Motor neuron (in vitro differentiated cells): ENCODE measurements around the gene UROC1. TPM values are rescaled to one million over a fixed set of nuclear protein-coding genes. Genes with fewer than 3 reads are reported as not detected.
A peak's percentile ranks its signal among the peaks of the same experiment; 100 is the strongest.

ENCODE experiments used
- ATAC-seq, 8 experiments: fragments of 200-7000 bp; cut with Tn5 transposase; replicated peaks in 6 of 8; 2 replicates each; pipeline ENCODE4 v1.8.0; 2021; ENCODE audit warnings: mild to moderate bottlenecking in 8 of 8, moderate library complexity in 8 of 8
- H3K27ac ChIP-seq, 2 donors: fragments of 250-450 bp; sonication (Bioruptor Pico); 2 replicates each; pipeline ENCODE4 v1.9.0; 2021; ENCODE audit warnings: antibody characterized with exemption in 2 of 2, mild to moderate bottlenecking in 2 of 2, moderate library complexity in 1 of 2
- H3K4me1 ChIP-seq, 2 donors: fragments of 250-450 bp; sonication (Bioruptor Pico); replicated peaks in 1 of 2; 2 replicates each; pipeline ENCODE4 v1.6.1; 2021; ENCODE audit warnings: antibody characterized with exemption in 2 of 2, mild to moderate bottlenecking in 2 of 2, moderate library complexity in 1 of 2
- H3K4me3 ChIP-seq, 5 donors: fragments of 250-450 bp; sonication (Bioruptor Pico); 2 replicates each; pipeline ENCODE4 v1.9.0; 2021; ENCODE audit warnings: antibody characterized with exemption in 5 of 5, mild to moderate bottlenecking in 5 of 5, moderate library complexity in 4 of 5
- WGBS, 10 experiments: fragments of 450-650 bp; shearing (Covaris generic); methylation state at CpG; one replicate each; pipeline ENCODE4 v1.0.0; 2022; 5-methylcytosine and 5-hydroxymethylcytosine counted together
- in situ Hi-C, 9 experiments: fragments of 400-800 bp; cut with MboI; loops; one replicate each; pipeline ENCODE4 v1.15.0; 2021; ENCODE audit warnings: low sequenced_read_pairs in 9 of 9, low pct_unique_long_range_greater_than_20kb in 2 of 9; ENCODE audit not compliant: unreplicated experiment in 9 of 9
- total RNA-seq, 8 experiments: library from RNA; unstranded; fragments of 300-600 nt; gene quantifications; 2 replicates each; pipeline versions ENCODE4 v1.2.3 to v1.2.4, GENCODE V29; 2022

UROC1 gene
- total RNA-seq, 8 experiments from 2014 or later = 0.04 to 0.38 (median 0.10) TPM; not detected in 2

- in situ Hi-C loops = no loop called here
- Histone ChIP-seq H3K27ac (no peak overlapping the region), H3K4me3 (no peak overlapping the region), H3K4me1 (no peaks in the 10 kb centered on the region)
- no peak for ATAC-seq
Measured at GRCh38 chr3:126533506-126533905, 15.9 kb upstream of the UROC1 start.

- Histone ChIP-seq H3K4me3 (no peak overlapping the region), H3K4me1 (no peaks in the 10 kb centered on the region), H3K27ac (no peak overlapping the region)
- in situ Hi-C loops = no loop called here
- WGBS, 10 experiments = 85 to 100% (median 87%) methylated on average over 1 to 5 of the region's 6 CpGs; no CpG with 5 or more reads in 7 of the 10 experiments
- no peak for ATAC-seq
Measured at GRCh38 chr3:126531051-126531330, 13.4 kb upstream of the UROC1 start.

GRCh38 chr3:126530171-126531050, 12.8 kb upstream of the UROC1 start:
- no peak overlapping the region for H3K4me3 ChIP-seq
- in situ Hi-C loops = no loop called here
- no peak overlapping the region for H3K27ac ChIP-seq
- peak in 4 of 8 experiments; percentile 12 to 70 (median 51) for ATAC-seq
- 35 to 100% (median 90%) methylated on average over 1 to 4 of the region's 18 CpGs; no CpG with 5 or more reads in 4 of the 10 experiments for WGBS, 10 experiments
- no peaks in the 10 kb centered on the region for H3K4me1 ChIP-seq

GRCh38 chr3:126529585-126530170, 12.1 kb upstream of the UROC1 start:
- peaks cover 0 to 1% of the 10 kb centered on the region in 2 donors for H3K4me1 ChIP-seq
- in situ Hi-C loops = no loop called here
- no peak overlapping the region for H3K27ac ChIP-seq
- WGBS, 10 experiments = 20 to 80% methylated on average over 1 of the region's 7 CpGs; no CpG with 5 or more reads in 8 of the 10 experiments
- ATAC-seq = peak in 4 of 8 experiments; percentile 6 to 21 (median 16)
- no peak overlapping the region for H3K4me3 ChIP-seq

GRCh38 chr3:126528800-126529541, 11.4 kb upstream of the UROC1 start:
- no peak overlapping the region for H3K27ac ChIP-seq
- no peak overlapping the region for H3K4me3 ChIP-seq
- no peak for ATAC-seq
- 65 to 100% (median 73%) methylated on average over 1 to 10 of the region's 14 CpGs; no CpG with 5 or more reads in 4 of the 10 experiments for WGBS, 10 experiments
- in situ Hi-C loops = no loop called here
- H3K4me1 ChIP-seq = peaks cover 0 to 5% of the 10 kb centered on the region in 2 donors

- Histone ChIP-seq H3K4me3 (no peak overlapping the region), H3K4me1 (peaks cover 0 to 5% of the 10 kb centered on the region in 2 donors), H3K27ac (no peak overlapping the region)
- in situ Hi-C loops = no loop called here
- no peak for ATAC-seq
- WGBS, 10 experiments = 40 to 100% (median 66%) methylated on average over 1 to 5 of the region's 5 CpGs; no CpG with 5 or more reads in 4 of the 10 experiments
Measured at GRCh38 chr3:126528419-126528799, 10.8 kb upstream of the UROC1 start.

GRCh38 chr3:126527455-126528211, 10.1 kb upstream of the UROC1 start:
- in situ Hi-C loops = no loop called here
- Histone ChIP-seq H3K4me3 (no peak overlapping the region), H3K4me1 (peaks cover 0 to 5% of the 10 kb centered on the region in 2 donors), H3K27ac (no peak overlapping the region)
- WGBS, 10 experiments = 20 to 80% (median 68%) methylated on average over 1 to 4 of the region's 6 CpGs; no CpG with 5 or more reads in 6 of the 10 experiments
- no peak for ATAC-seq

- in situ Hi-C loops = no loop called here
- Histone ChIP-seq H3K27ac (no peak overlapping the region), H3K4me3 (no peak overlapping the region), H3K4me1 (peaks cover 0 to 5% of the 10 kb centered on the region in 2 donors)
- 65 to 100% (median 100%) methylated on average over 1 to 4 of the region's 7 CpGs; no CpG with 5 or more reads in 7 of the 10 experiments for WGBS, 10 experiments
- ATAC-seq = no peak
Measured at GRCh38 chr3:126527006-126527405, 9.4 kb upstream of the UROC1 start.

- in situ Hi-C loops = no loop called here
- 68% methylated on average over 3 of the region's 7 CpGs; no CpG with 5 or more reads in 9 of the 10 experiments for WGBS, 10 experiments
- H3K27ac ChIP-seq = no peak overlapping the region
Measured at GRCh38 chr3:126526668-126527005, 9.1 kb upstream of the UROC1 start.

GRCh38 chr3:126525853-126526667, 8.5 kb upstream of the UROC1 start:
- 51 to 100% (median 87%) methylated on average over 1 to 4 of the region's 8 CpGs; no CpG with 5 or more reads in 5 of the 10 experiments for WGBS, 10 experiments
- in situ Hi-C loops = no loop called here
- no peak for ATAC-seq

More at GRCh38 chr3:126526668-126527005, 9.1 kb upstream of the UROC1 start:
- H3K4me3 ChIP-seq = no peak overlapping the region
- peaks cover 0 to 5% of the 10 kb centered on the region in 2 donors for H3K4me1 ChIP-seq
- no peak for ATAC-seq

GRCh38 chr3:126525091-126525852, 7.7 kb upstream of the UROC1 start:
- peak in 2 of 8 experiments; percentile 2 to 15 for ATAC-seq
- no peak overlapping the region for H3K27ac ChIP-seq
- WGBS, 10 experiments = 40 to 80% (median 77%) methylated on average over 1 to 3 of the region's 12 CpGs; no CpG with 5 or more reads in 7 of the 10 experiments
- H3K4me1 ChIP-seq = peaks cover 0 to 5% of the 10 kb centered on the region in 2 donors
- no peak overlapping the region for H3K4me3 ChIP-seq
- in situ Hi-C loops = no loop called here

More at GRCh38 chr3:126525853-126526667, 8.5 kb upstream of the UROC1 start:
- Histone ChIP-seq H3K4me3 (no peak overlapping the region), H3K4me1 (peaks cover 0 to 5% of the 10 kb centered on the region in 2 donors), H3K27ac (no peak overlapping the region)
